GM06990 (cell line): ENCODE measurements around the gene SHC4.

Source experiments
- DNase-seq: peaks from one replicate; pipeline ENCODE4 v3.0.0-alpha.2; 2011; ENCODE audit not compliant: insufficient read length; ENCODE audit errors: extremely low read depth
- H3K27me3 ChIP-seq: replicated peaks from 2 replicates; pipeline ENCODE4 v1.6.0; 2011; ENCODE audit warnings: low read length; ENCODE audit not compliant: control insufficient read depth, insufficient read depth
- H3K36me3 ChIP-seq: 2 replicates; pipeline ENCODE4 v1.5.1; 2011; ENCODE audit warnings: low read length; ENCODE audit not compliant: control insufficient read depth, insufficient read depth
- H3K4me3 ChIP-seq: replicated peaks from 2 replicates; pipeline ENCODE4 v1.5.1; 2011; ENCODE audit warnings: low read depth, mild to moderate bottlenecking, control low read depth, low read length
- TF ChIP-seq, protein P1 (sequence below): IDR thresholded peaks from 2 replicates; pipeline ENCODE4 v1.5.1; 2011; ENCODE audit warnings: low read length, control low read depth, mild to moderate bottlenecking, inconsistent platforms; ENCODE audit not compliant: insufficient read depth, poor library complexity, severe bottlenecking

SHC4 gene

DNA sequence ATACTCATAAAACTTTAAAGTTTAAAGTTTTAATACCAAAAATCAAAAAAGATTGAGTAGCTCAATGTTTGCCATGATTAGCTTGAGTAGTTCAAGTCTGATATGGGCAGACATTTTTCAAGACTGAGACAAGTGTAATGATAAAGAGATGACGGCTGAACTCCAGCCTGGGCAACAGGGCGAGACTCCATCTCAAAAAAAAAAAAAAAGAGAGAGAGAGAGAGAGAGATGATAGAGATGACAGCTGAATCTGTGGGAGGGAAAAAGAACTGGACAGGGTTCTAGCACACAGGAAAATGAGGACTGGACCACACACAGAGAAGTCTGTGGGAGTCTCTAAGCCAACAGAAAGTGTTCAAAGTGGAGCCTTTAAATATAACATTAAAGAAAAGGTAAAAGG lies 178.0 kb downstream of the SHC4 start:
- Histone ChIP-seq H3K4me3 (no peak overlapping the region), H3K36me3 (peaks cover 6% of the 10 kb centered on the region), H3K27me3 (no peaks in the 10 kb centered on the region)
- TF ChIP-seq, protein P1, sequence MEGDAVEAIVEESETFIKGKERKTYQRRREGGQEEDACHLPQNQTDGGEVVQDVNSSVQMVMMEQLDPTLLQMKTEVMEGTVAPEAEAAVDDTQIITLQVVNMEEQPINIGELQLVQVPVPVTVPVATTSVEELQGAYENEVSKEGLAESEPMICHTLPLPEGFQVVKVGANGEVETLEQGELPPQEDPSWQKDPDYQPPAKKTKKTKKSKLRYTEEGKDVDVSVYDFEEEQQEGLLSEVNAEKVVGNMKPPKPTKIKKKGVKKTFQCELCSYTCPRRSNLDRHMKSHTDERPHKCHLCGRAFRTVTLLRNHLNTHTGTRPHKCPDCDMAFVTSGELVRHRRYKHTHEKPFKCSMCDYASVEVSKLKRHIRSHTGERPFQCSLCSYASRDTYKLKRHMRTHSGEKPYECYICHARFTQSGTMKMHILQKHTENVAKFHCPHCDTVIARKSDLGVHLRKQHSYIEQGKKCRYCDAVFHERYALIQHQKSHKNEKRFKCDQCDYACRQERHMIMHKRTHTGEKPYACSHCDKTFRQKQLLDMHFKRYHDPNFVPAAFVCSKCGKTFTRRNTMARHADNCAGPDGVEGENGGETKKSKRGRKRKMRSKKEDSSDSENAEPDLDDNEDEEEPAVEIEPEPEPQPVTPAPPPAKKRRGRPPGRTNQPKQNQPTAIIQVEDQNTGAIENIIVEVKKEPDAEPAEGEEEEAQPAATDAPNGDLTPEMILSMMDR, result no peak
- no peak for DNase-seq

DNA sequence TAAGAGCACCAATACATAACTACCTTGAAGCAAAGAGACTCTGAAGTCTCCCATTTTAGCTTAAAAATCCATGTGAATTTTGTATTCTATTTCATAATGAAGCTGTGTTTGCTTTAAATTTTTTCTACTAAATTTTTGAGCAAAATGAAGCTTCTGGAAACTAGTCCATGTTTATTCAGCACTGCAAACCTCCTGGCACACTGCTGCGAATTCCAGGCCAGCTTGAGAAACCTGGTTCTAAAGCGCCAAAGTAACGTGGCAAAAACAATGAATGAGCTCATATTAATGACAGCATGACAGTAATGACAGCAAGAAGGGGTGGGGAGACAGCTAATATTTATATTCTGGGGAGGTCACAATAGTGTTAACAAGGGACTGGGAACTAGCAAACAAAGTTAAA lies 178.5 kb downstream of the SHC4 start:
- no peak overlapping the region for H3K4me3 ChIP-seq
- H3K27me3 ChIP-seq, result no peaks in the 10 kb centered on the region
- peaks cover 6% of the 10 kb centered on the region for H3K36me3 ChIP-seq
- no peak for DNase-seq
- TF ChIP-seq, protein P1, result no peak

- no peaks in the 10 kb centered on the region for H3K27me3 ChIP-seq
- TF ChIP-seq, protein P1, result no peak
- no peak for DNase-seq
- H3K36me3 ChIP-seq, result peaks cover 6% of the 10 kb centered on the region
- no peak overlapping the region for H3K4me3 ChIP-seq
Measured at GRCh38 chr15:48784756-48785155, 179.0 kb downstream of the SHC4 start.

DNA sequence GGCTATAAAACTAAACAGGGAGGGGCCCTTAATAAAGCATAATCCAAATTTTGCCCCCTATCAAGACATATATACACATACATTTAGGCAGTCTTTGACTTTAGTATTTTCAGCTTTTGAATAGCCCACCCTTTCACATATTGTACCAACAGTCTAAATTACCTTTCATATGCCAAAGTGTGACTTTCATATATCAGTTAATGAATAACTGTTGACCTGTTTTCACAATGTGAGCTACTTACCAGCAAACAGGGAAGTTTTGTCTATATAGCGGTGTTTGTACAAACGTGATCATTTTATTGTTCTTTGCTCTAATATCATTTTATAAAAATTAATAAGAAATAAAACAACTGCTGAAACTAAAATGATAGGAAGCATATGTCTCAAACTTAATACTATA lies 180.8 kb downstream of the SHC4 start:
- no peaks in the 10 kb centered on the region for H3K27me3 ChIP-seq
- H3K36me3 ChIP-seq, result peaks cover 6% of the 10 kb centered on the region
- TF ChIP-seq, protein P1, result no peak

GRCh38 chr15:48781481-48782081 lies 182.1 kb downstream of the SHC4 start:
- no peaks in the 10 kb centered on the region for H3K27me3 ChIP-seq
- no peak for DNase-seq
- TF ChIP-seq, protein P1, result no peak
- peaks cover 6% of the 10 kb centered on the region for H3K36me3 ChIP-seq
- H3K4me3 ChIP-seq, result no peak overlapping the region

More for the DNA sequence above, 180.8 kb downstream of the SHC4 start:
- H3K4me3 ChIP-seq, result no peak overlapping the region
- DNase-seq, result no peak

DNA sequence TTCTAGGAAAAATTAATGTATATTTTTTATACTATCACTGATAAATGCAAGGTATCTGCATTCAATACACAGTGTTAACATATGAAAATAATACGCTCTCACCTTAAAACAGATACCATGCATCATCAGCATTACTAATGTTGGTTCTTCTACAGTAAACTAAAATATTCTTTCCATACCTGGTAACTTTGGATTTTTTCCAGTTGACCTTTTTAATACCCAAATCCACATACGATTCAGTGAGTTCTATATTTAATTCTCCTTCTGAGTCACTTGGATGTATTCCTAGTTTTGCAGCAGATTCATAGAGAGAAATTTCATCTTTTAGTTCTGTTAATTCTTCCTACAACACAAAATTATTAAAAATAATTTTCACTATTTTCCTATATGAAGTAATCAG lies 182.7 kb downstream of the SHC4 start:
- H3K36me3 ChIP-seq, result peaks cover 6% of the 10 kb centered on the region

More for the DNA sequence above, 182.7 kb downstream of the SHC4 start:
- no peaks in the 10 kb centered on the region for H3K27me3 ChIP-seq
- H3K4me3 ChIP-seq, result no peak overlapping the region
- TF ChIP-seq, protein P1, result no peak
- DNase-seq, result no peak
